GM21367 (cell line): ENCODE results near the gene ACTC1.

Experiments used
- ATAC-seq: cut with Tn5 transposase; IDR thresholded peaks from one replicate; pipeline ENCODE4 v1.9.1; 2021; ENCODE audit not compliant: unreplicated experiment

The ACTC1 gene

DNA sequence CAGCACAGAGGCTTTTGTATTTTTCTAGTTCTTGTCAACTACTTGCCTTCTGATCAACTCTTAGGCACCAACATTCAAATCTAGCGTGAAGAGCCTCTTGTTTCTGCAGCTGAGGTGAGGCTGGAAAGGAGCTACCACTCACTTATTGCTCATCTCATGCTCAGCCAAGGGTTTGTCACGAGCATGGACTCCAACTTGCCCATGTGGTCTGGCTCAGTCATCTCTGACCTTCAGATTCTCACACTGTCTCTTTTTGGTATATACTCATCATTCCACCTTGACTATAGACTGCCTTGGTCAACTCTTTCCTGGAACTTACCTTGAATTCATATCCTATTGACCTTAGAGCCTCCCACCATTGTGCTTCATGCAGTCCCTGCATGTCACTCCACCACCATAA is 35.4 kb downstream of the ACTC1 start:
- ATAC-seq, result no peak

DNA sequence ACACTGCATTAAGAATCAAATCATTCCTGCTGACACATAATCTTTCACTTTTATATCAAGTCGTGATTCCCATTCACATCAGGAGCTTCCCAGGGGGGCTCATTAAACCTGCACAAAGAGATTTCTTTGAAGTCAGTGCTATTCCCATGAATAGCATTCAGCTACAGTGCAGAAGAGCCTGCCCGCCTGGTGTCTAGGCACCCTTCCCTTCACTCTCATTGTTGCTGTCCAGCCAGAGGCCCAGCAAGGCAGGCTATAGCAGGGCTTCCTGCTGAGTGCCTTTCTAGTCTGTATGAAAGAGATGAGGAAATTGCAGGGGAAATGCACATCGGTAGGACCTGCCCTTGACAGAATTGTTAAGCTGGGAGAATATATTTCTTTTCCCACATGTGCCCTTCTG is 36.0 kb downstream of the ACTC1 start:
- no peak for ATAC-seq

DNA sequence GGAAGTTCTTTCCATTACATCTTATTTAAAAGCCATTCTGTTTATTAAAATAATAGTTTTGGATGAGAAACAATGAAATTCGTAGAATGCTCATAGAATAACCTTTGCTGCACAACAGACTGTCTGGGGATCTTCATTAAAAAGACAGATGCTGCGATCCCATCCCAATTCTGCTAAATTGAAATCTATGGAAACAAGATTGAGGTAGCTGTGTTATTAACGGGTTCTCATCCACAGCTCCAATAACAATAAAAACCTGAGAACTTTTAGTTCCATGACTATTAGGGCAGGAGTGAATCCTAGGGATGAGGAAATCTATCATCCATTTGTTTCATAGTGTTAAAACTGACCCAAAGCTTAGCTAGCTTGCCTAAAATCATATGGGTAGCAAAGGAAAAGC is 38.1 kb downstream of the ACTC1 start:
- ATAC-seq, result no peak

DNA sequence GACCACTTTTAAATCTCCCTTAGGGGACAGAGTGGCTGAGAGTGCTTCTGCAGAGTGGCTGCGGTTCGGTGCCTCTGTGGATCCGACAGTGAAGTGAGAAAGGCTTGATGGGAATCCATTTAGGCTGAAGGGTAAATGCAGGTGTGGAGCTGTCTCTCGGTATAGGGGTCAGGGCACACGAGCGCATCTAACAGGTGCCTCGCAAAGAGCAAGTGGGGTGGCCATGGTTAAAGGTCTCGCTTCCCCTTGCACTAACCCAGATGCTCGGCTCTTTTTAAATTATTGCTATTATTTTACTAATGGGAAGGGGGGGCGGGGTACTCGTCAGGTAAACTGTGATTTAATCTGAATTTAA is 40.0 kb downstream of the ACTC1 start:
- ATAC-seq, result no peak

DNA sequence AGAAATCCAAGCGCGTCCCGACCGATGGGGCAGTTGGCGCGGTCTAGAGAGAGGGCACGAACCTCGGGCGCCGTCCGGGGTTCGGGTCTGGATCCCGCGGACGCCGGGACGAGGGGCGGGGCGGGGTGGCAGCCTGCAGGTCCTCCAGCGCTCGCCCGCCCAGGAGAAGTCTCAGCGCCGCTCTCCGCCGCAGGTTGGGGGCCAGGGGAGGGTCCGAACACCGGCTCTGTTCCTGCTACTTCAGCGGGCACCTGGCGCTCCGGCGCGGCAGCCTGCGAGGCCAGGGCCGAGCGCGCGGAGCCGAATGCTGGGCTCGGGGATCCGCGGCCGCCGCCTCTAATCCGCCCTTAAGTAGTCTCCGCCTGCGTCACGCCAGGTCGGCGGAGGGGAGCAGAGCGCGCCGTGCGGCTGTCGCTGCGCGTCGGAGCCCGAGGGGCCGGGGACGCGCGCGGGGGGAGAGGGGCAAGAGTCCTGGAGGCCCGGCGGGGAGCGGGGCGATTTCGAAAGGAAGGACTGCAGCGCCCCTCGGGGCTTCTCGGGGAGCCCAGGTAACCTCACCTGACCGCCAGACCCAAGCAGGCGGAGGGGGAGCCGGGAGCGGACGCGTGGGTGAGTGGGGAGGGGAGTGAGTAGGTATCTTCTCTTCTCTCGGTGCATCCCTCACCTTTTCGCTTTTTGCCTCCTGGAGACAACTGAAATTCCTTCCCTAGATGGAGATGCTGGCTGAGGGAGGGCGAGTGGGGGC is 40.5 kb downstream of the ACTC1 start, which contains the start of gene GJD2:
GJD2 (minus strand) TSS at position 325 of the 745 bp plus-strand sequence. CDS start 510 bp downstream, outside the sequence.
- ATAC-seq, result no peak

DNA sequence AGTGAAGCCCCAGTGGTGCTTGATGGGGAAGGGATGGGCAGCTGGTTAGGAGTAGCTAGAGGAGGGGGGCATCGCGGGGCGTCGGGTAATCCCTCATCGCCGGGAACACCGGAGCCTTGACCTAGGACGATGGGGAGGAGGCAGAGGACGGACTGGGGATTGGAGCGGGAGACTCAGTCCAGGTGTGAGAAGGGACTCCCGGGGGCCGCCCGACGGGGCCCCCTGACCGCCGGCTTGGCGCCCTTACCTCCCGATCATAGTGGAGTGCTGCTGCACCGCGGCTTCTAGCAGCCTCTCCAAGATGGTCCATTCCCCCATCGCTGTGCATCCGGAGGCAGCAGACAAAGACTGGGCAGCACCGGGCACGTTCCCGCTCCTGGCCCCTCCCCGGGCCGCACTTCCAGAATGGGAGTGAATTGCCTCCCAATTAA is 41.2 kb downstream of the ACTC1 start:
- ATAC-seq, result no peak

DNA sequence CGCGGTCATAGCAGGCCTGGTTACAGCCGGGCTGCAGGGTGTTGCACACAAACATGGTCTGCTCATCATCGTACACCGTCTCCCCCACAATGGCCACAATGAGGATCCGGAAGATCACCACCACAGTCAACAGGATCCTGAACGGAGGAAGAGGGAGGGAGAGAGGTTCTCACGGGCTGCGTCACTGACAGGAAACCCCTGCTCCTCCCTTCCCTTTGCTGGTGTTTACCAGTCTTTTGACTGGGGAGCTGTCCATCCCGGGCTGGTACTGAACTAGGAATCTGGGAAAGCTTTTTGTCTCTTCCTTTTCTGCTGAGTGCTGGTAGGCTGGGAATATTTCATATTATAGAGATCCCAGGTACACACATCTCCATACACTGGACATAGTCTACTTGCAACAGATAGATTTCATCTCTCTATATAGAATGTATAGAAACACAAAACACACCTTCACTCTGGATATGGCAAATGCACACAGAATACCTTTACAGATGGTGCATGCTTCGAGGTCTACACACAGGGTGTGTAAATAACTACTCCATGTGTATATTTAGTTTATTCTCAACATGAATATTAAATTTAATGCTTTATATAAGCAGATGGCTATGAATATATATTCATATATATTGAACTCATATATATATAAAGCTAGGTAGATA is 42.0 kb downstream of the ACTC1 start:
- ATAC-seq, result no peak

DNA sequence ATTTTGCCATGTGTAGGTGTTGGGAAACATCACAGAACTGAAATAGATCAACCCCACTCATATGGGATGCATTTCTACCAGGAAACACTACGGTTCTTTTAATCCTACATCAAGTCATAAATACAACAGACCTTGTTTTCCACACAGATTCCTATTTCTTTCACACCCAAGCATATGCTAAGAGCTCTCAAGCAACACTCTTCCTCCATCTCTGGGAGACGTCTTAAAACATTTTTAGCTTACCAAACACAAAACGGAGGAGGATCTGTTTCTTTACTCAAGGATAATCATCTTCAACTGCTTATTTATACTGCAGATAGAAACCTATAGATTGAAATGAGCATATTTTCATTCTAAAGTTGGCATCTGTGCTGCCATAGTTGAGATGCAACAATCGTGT is 45.7 kb downstream of the ACTC1 start:
- ATAC-seq, result no peak
